ENCODE data around the gene CSF3R. TPM values are rescaled to one million over a fixed set of nuclear protein-coding genes. Genes with fewer than 3 reads are reported as not detected.

CSF3R gene
- total RNA-seq, 2 experiments from 2014 or later = not detected

DNA sequence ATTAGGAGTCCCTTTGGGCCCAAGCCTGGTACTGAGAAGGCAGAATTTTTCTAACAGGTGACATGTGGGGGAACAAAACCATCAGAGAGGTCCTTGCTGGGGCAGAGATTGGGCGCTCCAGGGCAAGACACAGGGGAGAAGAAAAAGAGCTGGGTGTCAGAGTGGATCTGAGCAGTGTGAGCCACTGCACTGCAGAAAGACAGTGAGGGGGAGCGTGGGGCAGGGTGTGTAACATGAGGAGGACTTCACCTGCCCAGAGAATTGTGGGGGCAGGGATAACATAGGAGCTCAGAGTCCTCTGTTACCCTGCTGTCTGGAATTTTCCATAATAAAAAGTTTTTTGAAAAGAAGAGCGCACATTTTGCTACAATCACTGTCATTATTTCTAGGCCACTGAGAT is 25.5 kb upstream of the CSF3R start:
- no peaks in the 10 kb centered on the region for H4K20me1 ChIP-seq (ENCODE audit: insufficient read depth, low read length)
- no peaks in the 10 kb centered on the region for H3K79me2 ChIP-seq (ENCODE audit: insufficient read depth, low read depth, low read length)
- H3K4me2 ChIP-seq (ENCODE audit: low read length) = no peak overlapping the region
- H3K36me3 ChIP-seq (ENCODE audit: insufficient read depth, low read length) = no peaks in the 10 kb centered on the region
- no peak overlapping the region for H3K4me3 ChIP-seq (ENCODE audit: low read depth, low read length, poor library complexity, severe bottlenecking)
- TF ChIP-seq EZH2phosphoT487 (IDR thresholded peaks at IDR 0.05; ENCODE audit: borderline replicate concordance, low read depth, low read length) = no peak
- TF ChIP-seq, protein P1, sequence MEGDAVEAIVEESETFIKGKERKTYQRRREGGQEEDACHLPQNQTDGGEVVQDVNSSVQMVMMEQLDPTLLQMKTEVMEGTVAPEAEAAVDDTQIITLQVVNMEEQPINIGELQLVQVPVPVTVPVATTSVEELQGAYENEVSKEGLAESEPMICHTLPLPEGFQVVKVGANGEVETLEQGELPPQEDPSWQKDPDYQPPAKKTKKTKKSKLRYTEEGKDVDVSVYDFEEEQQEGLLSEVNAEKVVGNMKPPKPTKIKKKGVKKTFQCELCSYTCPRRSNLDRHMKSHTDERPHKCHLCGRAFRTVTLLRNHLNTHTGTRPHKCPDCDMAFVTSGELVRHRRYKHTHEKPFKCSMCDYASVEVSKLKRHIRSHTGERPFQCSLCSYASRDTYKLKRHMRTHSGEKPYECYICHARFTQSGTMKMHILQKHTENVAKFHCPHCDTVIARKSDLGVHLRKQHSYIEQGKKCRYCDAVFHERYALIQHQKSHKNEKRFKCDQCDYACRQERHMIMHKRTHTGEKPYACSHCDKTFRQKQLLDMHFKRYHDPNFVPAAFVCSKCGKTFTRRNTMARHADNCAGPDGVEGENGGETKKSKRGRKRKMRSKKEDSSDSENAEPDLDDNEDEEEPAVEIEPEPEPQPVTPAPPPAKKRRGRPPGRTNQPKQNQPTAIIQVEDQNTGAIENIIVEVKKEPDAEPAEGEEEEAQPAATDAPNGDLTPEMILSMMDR (conservative IDR thresholded peaks at IDR 0.05; ENCODE audit: low read length) = no peak
- ChIA-PET CTCF (ENCODE audit: unreplicated experiment) (no interaction called here), POLR2A (no interaction called here)
- DNase-seq (ENCODE audit: low spot score) = no peak
- H3K4me1 ChIP-seq (ENCODE audit: insufficient read depth, low read length, poor library complexity, severe bottlenecking) = no peaks in the 10 kb centered on the region
- BruUV-seq (replicated peaks) = no TSS peak
- no peaks in the 10 kb centered on the region for H3K9me2 ChIP-seq (ENCODE audit: insufficient read depth, low read length)
- no peak overlapping the region for H2AFZ ChIP-seq (ENCODE audit: low read length)
- no peak overlapping the region for H3K27ac ChIP-seq (ENCODE audit: low read depth, low read length, poor library complexity, severe bottlenecking)
- H3K9me3 ChIP-seq (ENCODE audit: low read length) = no peaks in the 10 kb centered on the region
- intact Hi-C loops (cut with micrococcal nuclease; ENCODE audit: unreplicated experiment) = no loop called here

DNA sequence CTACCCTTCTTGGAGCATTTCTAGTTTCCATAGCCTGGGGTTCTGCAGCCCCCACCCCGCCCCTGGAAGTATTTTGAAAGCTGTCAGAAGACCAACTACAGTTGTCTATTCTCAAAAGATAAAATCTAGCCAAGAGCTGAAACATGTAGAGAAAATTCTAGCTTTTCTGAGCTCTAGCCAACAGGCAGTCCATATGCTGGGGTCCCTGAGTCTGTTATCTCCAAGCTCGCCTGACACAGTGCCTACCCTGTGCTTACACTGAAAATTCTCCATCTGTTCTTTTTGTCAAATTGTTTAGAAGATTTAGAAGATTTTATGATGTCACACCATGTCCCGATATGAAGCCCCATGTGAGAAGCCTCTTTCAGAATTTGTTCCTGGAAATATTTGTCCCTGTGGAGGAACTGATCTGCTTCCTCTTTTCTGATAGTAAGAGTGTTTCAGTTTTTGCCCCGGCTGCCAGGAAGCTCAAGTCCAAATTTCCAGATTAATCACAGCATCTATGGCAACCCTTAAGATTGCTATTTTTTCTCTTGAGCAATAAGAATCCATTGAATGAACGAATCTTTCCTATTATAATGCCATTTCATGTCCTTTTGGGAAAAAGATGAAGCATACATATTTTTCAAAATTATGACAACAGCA is 23.7 kb upstream of the CSF3R start:
- intact Hi-C loops (cut with micrococcal nuclease; ENCODE audit: unreplicated experiment) = no loop called here
- H3K79me2 ChIP-seq (ENCODE audit: insufficient read depth, low read depth, low read length) = no peaks in the 10 kb centered on the region
- H4K20me1 ChIP-seq (ENCODE audit: insufficient read depth, low read length) = no peaks in the 10 kb centered on the region
- TF ChIP-seq EZH2phosphoT487 (IDR thresholded peaks at IDR 0.05; ENCODE audit: borderline replicate concordance, low read depth, low read length) = no peak
- TF ChIP-seq, protein P1 (conservative IDR thresholded peaks at IDR 0.05; ENCODE audit: low read length) = no peak
- no peak overlapping the region for H2AFZ ChIP-seq (ENCODE audit: low read length)
- no peaks in the 10 kb centered on the region for H3K9me3 ChIP-seq (ENCODE audit: low read length)
- no peaks in the 10 kb centered on the region for H3K4me1 ChIP-seq (ENCODE audit: insufficient read depth, low read length, poor library complexity, severe bottlenecking)
- ChIA-PET POLR2A (interaction anchor here (1.0 kb wide), 1 partner anchor 10 kb away, joined by 4 read pairs; no protein-coding TSS in a partner anchor), CTCF (ENCODE audit: unreplicated experiment) (no interaction called here)
- H3K36me3 ChIP-seq (ENCODE audit: insufficient read depth, low read length) = no peaks in the 10 kb centered on the region
- DNase-seq (ENCODE audit: low spot score) = no peak
- H3K4me2 ChIP-seq (ENCODE audit: low read length) = no peak overlapping the region
- H3K9me2 ChIP-seq (ENCODE audit: insufficient read depth, low read length) = no peaks in the 10 kb centered on the region
- H3K27ac ChIP-seq (ENCODE audit: low read depth, low read length, poor library complexity, severe bottlenecking) = no peak overlapping the region
- H3K4me3 ChIP-seq (ENCODE audit: low read depth, low read length, poor library complexity, severe bottlenecking) = no peak overlapping the region
- no TSS peak for BruUV-seq (replicated peaks)

DNA sequence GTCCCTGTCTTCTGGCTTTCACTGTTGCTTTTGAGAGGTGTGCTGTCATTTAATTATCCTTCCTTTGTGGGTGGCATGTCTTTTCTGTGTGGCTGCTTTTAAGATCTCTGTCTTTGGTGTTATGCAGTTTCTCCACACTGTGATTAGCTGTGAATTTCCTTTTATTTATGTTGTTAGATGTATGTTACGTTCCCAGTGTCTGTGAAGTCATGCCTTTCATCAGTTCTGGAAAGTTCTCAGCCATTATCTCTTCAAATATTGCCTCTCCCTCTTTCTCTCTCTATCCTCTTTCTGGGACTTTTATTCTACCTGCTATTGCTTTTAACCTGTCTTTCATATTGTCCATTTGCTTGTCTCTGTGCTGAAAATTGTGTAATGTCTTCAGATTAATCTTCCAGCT is 21.0 kb upstream of the CSF3R start:
- Histone ChIP-seq H3K27ac (ENCODE audit: low read depth, low read length, poor library complexity, severe bottlenecking) (no peak overlapping the region), H3K4me3 (ENCODE audit: low read depth, low read length, poor library complexity, severe bottlenecking) (no peak overlapping the region), H3K9me3 (ENCODE audit: low read length) (no peaks in the 10 kb centered on the region), H3K79me2 (ENCODE audit: insufficient read depth, low read depth, low read length) (no peaks in the 10 kb centered on the region), H3K9me2 (ENCODE audit: insufficient read depth, low read length) (no peaks in the 10 kb centered on the region), H4K20me1 (ENCODE audit: insufficient read depth, low read length) (no peaks in the 10 kb centered on the region), H2AFZ (ENCODE audit: low read length) (no peak overlapping the region), H3K4me2 (ENCODE audit: low read length) (no peak overlapping the region), H3K4me1 (ENCODE audit: insufficient read depth, low read length, poor library complexity, severe bottlenecking) (no peaks in the 10 kb centered on the region), H3K36me3 (ENCODE audit: insufficient read depth, low read length) (no peaks in the 10 kb centered on the region)
- intact Hi-C loops (cut with micrococcal nuclease; ENCODE audit: unreplicated experiment) = no loop called here
- no TSS peak for BruUV-seq (replicated peaks)
- no peak for DNase-seq (ENCODE audit: low spot score)
- TF ChIP-seq, protein P1 (conservative IDR thresholded peaks at IDR 0.05; ENCODE audit: low read length) = no peak
- POLR2A ChIA-PET = no interaction called here
- CTCF ChIA-PET (ENCODE audit: unreplicated experiment) = no interaction called here

All from OCI-LY7 (cell line).